T-helper 2 cell treated with Interferon-gamma antibody and Interleukin-4, amounts not matched to agents 100 ng/mL and 5 ng/mL, for 36 hours (primary cell): ENCODE data around the gene MDFI. TPM values are rescaled to one million over a fixed set of nuclear protein-coding genes. Genes with fewer than 3 reads are reported as not detected.

Source experiments
- intact Hi-C: fragments of 100-400 bp; cut with micrococcal nuclease; formaldehyde crosslinking; loops from one replicate; pipeline ENCODE4 v1.15.1; 2023
- total RNA-seq: library from RNA; stranded (reverse); gene quantifications from 2 replicates; pipeline ENCODE4 v1.2.3, GENCODE V29; 2022

The MDFI gene
- total RNA-seq, 1 donor from 2014 or later, result not detected

DNA sequence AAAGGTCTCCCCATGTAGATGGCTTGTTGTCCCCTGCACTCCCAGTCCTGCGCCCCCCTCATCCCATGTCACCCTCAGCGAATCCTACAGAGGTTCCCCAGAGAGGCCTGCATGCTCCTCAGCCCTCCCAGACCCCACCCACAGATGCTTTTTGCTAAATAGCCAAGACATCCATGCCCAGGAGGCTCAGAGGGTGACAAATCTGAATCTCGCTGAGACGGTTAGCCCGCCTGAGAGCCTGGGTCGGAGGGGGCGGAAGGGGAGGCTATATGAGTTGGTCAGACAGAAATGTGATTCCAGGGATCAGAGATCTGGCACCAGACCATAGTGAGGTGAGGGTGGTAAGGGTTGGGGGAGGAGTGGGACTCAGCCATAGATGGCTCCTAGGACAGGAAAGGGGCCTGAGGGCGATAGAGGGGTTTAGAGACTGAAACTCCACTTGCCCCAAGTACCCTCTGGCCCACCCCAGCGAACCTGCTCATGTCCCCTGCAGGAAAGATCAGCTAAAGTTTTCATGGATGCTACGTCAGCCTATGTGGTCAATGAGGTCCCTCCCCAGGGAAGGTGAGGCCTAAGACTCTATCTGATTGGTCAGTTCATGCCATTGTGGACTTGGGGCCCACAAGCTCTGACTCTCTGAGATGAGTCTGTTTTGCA is 63.9 kb downstream of the MDFI start:
- intact Hi-C loops, result no loop called here

DNA sequence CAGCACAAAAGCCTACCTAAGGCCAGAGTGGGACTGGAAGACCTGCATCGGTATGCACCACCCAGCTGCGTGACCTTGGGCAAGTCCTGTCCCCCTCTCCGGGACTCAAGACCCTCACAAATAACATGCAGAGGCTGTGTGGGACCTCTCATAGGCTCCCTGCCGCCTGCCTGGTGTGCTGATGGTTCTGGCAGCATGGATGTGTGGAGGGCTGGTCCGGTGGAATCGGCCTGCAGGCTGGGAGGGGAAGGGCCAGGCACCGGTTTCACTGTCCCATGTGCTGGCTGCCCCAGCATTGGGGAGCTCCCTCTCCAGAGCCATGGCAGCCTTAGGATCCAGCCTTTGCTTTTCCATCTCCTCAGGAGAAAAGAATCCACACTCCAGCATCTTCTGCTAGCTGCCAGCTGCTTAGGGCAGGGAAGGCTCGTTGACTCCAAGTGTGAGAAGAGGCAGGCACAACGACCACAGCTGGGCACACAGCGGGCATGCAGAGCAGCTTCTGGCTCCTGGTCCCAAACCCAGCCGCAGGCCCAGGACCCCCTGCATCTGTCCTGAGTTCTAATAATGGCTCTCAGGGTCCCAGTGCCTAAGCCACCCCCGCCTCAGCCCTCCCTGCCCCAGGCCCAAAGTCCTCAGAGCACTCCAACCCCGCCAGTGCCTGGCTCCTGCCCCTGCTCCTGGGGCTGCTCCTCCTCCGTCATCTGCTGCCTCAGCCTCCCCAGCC is 64.7 kb downstream of the MDFI start:
- intact Hi-C loops, result no loop called here

Other genes with a start within 250 kb of the MDFI start
- gene FOXP4, start 92.1 kb upstream of the MDFI start, total RNA-seq, result 5.0 and 5.6 TPM in 2 replicates
- 7.8 and 9.7 TPM in 2 replicates for gene TFEB, start 97.1 kb downstream of the MDFI start, total RNA-seq
- not detected in 2 replicates for gene PGC, start 108.9 kb downstream of the MDFI start, total RNA-seq
- 3.8 and 6.1 TPM in 2 replicates for gene FRS3, start 141.4 kb downstream of the MDFI start, total RNA-seq
- gene PRICKLE4, start 142.3 kb downstream of the MDFI start, total RNA-seq, result not detected in 2 replicates
- gene TOMM6, start 149.2 kb downstream of the MDFI start, total RNA-seq, result 209 and 212 TPM in 2 replicates